Measurements from ENCODE around the gene POU6F2.

DNA sequence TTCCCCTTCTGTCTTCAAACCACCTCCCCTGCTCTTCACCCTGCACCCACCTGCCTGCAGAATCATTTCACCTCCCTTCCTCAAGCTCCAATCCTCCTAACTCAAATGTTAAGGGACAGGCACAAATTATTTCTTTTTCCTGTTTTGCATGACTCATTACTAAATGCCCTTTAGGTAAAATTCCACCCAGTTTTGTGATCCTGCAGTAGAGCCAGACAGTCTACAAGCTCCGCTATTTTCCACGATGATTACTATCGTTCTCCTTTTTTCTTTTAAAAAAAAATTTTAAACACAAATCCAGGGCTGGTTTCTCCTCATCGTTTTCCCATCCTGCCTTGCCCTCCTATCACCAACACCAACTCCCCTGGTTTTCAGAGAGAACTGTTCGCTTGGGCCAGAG, 401.7 kb downstream of the POU6F2 start:
- TF ChIP-seq, protein P1, sequence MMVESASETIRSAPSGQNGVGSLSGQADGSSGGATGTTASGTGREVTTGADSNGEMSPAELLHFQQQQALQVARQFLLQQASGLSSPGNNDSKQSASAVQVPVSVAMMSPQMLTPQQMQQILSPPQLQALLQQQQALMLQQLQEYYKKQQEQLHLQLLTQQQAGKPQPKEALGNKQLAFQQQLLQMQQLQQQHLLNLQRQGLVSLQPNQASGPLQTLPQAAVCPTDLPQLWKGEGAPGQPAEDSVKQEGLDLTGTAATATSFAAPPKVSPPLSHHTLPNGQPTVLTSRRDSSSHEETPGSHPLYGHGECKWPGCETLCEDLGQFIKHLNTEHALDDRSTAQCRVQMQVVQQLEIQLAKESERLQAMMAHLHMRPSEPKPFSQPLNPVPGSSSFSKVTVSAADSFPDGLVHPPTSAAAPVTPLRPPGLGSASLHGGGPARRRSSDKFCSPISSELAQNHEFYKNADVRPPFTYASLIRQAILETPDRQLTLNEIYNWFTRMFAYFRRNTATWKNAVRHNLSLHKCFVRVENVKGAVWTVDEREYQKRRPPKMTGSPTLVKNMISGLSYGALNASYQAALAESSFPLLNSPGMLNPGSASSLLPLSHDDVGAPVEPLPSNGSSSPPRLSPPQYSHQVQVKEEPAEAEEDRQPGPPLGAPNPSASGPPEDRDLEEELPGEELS (CRISPR knock-in tag; IDR thresholded peaks at IDR 0.05), result no peak
- TF ChIP-seq ZNF232 (CRISPR knock-in tag; IDR thresholded peaks at IDR 0.05) (no peak), EMX1 (CRISPR knock-in tag; IDR thresholded peaks at IDR 0.05) (no peak)
- TF ChIP-seq, protein P2, sequence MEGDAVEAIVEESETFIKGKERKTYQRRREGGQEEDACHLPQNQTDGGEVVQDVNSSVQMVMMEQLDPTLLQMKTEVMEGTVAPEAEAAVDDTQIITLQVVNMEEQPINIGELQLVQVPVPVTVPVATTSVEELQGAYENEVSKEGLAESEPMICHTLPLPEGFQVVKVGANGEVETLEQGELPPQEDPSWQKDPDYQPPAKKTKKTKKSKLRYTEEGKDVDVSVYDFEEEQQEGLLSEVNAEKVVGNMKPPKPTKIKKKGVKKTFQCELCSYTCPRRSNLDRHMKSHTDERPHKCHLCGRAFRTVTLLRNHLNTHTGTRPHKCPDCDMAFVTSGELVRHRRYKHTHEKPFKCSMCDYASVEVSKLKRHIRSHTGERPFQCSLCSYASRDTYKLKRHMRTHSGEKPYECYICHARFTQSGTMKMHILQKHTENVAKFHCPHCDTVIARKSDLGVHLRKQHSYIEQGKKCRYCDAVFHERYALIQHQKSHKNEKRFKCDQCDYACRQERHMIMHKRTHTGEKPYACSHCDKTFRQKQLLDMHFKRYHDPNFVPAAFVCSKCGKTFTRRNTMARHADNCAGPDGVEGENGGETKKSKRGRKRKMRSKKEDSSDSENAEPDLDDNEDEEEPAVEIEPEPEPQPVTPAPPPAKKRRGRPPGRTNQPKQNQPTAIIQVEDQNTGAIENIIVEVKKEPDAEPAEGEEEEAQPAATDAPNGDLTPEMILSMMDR (IDR thresholded peaks at IDR 0.05), result no peak
